Measurements from ENCODE around the gene CCNDBP1. TPM values are rescaled to one million over a fixed set of nuclear protein-coding genes. Genes with fewer than 3 reads are reported as not detected.

CCNDBP1 gene
- total RNA-seq, 8 experiments from 2014 or later: 21.2 to 62.7 (median 33.3) TPM

DNA sequence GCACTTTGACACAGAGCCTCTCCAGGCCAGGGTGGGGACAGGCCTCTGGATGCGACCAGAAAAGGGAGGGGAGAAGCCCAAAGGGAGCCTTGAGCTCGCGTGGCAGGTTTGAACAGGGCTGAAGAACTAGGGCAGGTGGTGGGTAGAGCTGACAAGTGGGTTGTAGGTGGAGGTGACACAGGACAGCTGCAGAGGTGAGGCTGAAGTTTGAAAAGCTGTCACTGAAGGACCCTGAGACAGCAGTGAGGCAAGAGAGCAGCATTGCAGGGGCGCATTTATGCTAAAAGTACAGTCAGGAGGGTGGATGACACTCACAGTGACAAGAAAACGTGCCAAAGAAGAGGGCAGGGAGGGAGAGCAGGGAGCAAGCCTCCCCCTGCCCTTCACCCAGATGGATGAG is 57.4 kb downstream of the CCNDBP1 start:
- in situ Hi-C loops (cut with MboI; ENCODE audit: low pct_unique_long_range_greater_than_20kb in 2 of 9, low sequenced_read_pairs in 9 of 9, unreplicated experiment in 9 of 9): no loop called here

DNA sequence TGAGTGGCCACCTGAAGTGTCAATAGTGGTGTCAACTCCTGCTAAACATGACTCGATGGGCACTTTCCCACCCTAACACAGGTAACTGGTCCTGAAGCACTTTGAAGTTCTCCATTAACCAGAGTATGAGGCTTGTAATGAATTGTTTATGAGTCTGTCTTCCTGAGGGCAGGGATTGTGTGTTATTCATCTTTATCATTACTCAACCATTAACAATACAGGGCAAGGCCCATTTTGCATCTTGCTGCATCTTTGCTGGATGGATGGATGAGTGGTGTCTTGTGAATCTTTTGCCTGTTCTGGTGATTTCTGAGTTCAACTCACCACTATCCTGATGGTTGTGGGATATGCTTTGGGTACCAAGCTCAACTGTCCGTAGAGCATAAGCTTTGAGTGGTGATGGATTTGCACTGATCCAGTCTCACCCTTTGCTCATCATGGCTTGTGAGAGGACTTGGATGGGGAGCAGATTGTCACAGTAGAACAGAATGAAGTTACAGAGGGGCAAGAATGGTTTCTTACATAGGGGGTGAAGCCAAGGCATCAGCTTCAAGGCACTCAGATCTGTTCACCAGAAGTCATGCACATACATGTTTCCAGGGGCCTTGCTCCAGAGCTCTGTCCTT is 57.9 kb downstream of the CCNDBP1 start:
- ATAC-seq (replicated peaks in 6 of 8): peak in 2 of 8 experiments; percentile 73 to 75
- in situ Hi-C loops (cut with MboI; ENCODE audit: low pct_unique_long_range_greater_than_20kb in 2 of 9, low sequenced_read_pairs in 9 of 9, unreplicated experiment in 9 of 9): no loop called here
- Histone ChIP-seq H3K27ac (no peak overlapping the region), H3K4me3 (no peak overlapping the region), H3K4me1 (replicated peaks in 1 of 2) (no peaks in the 10 kb centered on the region)
- 30 to 83% (median 75%) methylated on average over 1 to 2 of the region's 2 CpGs; no CpG with 5 or more reads in 6 of the 10 experiments for WGBS, 10 experiments

More for the DNA sequence above, 57.4 kb downstream of the CCNDBP1 start:
- peak in 1 of 8 experiments; percentile 13 for ATAC-seq (replicated peaks in 6 of 8)
- Histone ChIP-seq H3K27ac (no peak overlapping the region), H3K4me3 (no peak overlapping the region), H3K4me1 (replicated peaks in 1 of 2) (no peaks in the 10 kb centered on the region)
- 0 to 71% (median 44%) methylated on average over 1 to 5 of the region's 5 CpGs; no CpG with 5 or more reads in 4 of the 10 experiments for WGBS, 10 experiments

DNA sequence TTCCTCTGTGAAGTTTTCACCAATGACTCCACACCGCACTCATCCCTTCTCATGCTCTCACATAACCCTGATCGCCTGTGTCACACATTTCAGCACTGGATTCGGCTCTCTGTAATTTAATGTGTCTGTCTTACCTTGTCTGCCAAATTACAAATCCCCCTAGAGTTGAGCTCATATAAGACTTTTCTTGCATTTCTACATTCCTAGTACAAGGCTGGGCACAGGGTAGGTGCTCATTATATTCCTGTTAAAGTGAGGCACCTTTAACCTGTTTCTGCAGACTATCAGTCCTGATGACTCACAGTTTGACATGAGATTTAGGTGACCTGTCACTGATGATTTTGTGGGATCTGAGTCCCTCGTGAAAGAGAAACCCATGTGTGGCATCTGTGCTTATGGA is 58.9 kb downstream of the CCNDBP1 start:
- Histone ChIP-seq H3K4me3 (no peak overlapping the region), H3K4me1 (replicated peaks in 1 of 2) (no peaks in the 10 kb centered on the region), H3K27ac (no peak overlapping the region)
- in situ Hi-C loops (cut with MboI; ENCODE audit: low pct_unique_long_range_greater_than_20kb in 2 of 9, low sequenced_read_pairs in 9 of 9, unreplicated experiment in 9 of 9): no loop called here
- no peak for ATAC-seq (replicated peaks in 6 of 8)
- 0 to 100% (median 73%) methylated on average over 1 to 3 of the region's 4 CpGs; no CpG with 5 or more reads in 2 of the 10 experiments for WGBS, 10 experiments

DNA sequence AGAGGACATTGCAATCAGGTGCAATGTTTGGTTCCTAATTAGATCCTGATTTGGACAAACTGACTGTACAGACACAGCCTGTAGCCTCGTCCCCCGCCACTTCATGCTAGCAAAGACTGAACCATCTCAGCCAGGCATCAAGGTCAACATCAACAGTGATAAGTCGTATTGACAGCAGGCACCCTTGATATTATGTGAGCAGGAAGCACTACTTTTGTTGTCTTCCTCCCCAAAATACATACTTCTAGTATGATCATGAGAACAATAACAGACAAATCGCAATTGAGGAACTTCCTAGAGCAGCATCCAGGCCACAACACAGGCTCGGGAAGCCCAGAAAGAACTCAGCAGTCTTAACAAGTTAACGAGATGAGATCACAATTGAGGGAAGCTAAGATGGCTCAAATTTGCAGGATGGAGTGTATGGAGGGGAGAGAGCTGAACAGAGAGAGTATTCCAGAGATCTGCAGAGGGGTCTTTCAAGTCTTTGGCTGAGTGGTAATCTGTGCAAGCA is 61.1 kb downstream of the CCNDBP1 start:
- no peak overlapping the region for H3K27ac ChIP-seq
- ATAC-seq (replicated peaks in 6 of 8): no peak
- in situ Hi-C loops (cut with MboI; ENCODE audit: low pct_unique_long_range_greater_than_20kb in 2 of 9, low sequenced_read_pairs in 9 of 9, unreplicated experiment in 9 of 9): no loop called here
- no peaks in the 10 kb centered on the region for H3K4me1 ChIP-seq (replicated peaks in 1 of 2)
- WGBS, 10 experiments: 45 to 94% (median 70%) methylated on average over 2 to 6 of the region's 6 CpGs; no CpG with 5 or more reads in 1 of the 10 experiments
- no peak overlapping the region for H3K4me3 ChIP-seq

Other genes starting within 250 kb of the CCNDBP1 start
- gene UBR1, start 79.4 kb upstream of the CCNDBP1 start, total RNA-seq: 10 to 100 TPM; 26.3 to 49.0 (median 36.4) TPM
- gene TMEM62, start 51.8 kb upstream of the CCNDBP1 start, total RNA-seq: 10 to 100 TPM in 3 of 8 experiments, 1 to 10 TPM in 5; 7.3 to 14.8 (median 9.6) TPM
- under 1 TPM in 3 of 8 experiments, not detected in 5; 0.17 to 0.81 (median 0.27) TPM for gene EPB42, start 35.6 kb downstream of the CCNDBP1 start, total RNA-seq
- 1 to 10 TPM in 1 of 8 experiments, under 1 TPM in 1, not detected in 6; 0.33 to 4.4 TPM for gene TGM5, start 81.5 kb downstream of the CCNDBP1 start, total RNA-seq
- under 1 TPM in 1 of 8 experiments, not detected in 7; 0.62 TPM for gene TGM7, start 116.9 kb downstream of the CCNDBP1 start, total RNA-seq
- 10 to 100 TPM in 2 of 8 experiments, 1 to 10 TPM in 6; 3.9 to 11.4 (median 8.5) TPM for gene LCMT2, start 145.2 kb downstream of the CCNDBP1 start, total RNA-seq
- gene ZSCAN29, start 185.6 kb downstream of the CCNDBP1 start, total RNA-seq: 10 to 100 TPM; 19.9 to 58.8 (median 24.2) TPM
- gene TUBGCP4, start 185.7 kb downstream of the CCNDBP1 start, total RNA-seq: 10 to 100 TPM in 3 of 8 experiments, 1 to 10 TPM in 5; 4.9 to 30.4 (median 8.5) TPM

Measured in motor neuron (in vitro differentiated cells).